Measurements from ENCODE around the gene TTLL5.

DNA sequence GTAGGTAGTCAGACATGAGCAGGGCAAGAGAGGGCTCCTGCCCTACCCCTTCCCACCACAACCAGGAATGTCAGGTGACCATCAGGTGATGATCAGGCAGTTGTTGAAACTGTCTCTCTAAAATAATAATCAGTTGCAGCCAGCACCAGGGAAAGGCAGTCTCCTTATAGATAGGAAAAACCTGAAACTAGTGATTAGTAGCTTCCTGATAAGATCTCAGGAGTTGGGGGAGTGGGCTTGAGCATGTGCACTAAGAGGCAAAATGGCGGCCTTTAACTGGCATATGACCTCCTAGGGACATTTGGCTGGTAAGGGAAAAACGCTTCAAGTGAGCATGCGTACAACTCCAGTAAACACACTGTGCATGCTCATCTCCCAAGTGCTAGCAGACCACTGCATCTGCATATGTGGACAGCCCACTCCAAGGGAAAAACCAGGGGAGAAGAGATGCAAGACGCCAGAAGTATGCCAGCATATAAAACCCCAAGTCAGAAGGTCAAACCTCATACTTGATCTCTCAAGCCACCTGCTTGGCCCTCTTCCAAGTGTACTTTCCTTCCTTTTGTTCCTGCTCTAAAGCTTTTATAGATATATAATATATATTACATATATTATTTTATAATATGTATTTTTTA is 283.7 kb downstream of the TTLL5 start:
- TF ChIP-seq, protein P1, sequence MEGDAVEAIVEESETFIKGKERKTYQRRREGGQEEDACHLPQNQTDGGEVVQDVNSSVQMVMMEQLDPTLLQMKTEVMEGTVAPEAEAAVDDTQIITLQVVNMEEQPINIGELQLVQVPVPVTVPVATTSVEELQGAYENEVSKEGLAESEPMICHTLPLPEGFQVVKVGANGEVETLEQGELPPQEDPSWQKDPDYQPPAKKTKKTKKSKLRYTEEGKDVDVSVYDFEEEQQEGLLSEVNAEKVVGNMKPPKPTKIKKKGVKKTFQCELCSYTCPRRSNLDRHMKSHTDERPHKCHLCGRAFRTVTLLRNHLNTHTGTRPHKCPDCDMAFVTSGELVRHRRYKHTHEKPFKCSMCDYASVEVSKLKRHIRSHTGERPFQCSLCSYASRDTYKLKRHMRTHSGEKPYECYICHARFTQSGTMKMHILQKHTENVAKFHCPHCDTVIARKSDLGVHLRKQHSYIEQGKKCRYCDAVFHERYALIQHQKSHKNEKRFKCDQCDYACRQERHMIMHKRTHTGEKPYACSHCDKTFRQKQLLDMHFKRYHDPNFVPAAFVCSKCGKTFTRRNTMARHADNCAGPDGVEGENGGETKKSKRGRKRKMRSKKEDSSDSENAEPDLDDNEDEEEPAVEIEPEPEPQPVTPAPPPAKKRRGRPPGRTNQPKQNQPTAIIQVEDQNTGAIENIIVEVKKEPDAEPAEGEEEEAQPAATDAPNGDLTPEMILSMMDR (conservative IDR thresholded peaks at IDR 0.05; ENCODE audit: low read depth, low read length), result no peak
- TF ChIP-seq EZH2 (IDR thresholded peaks at IDR 0.05; ENCODE audit: low read length, unreplicated experiment) (no peak), EZH2phosphoT487 (IDR thresholded peaks at IDR 0.05; ENCODE audit: borderline replicate concordance, low read length) (no peak)

All from PC-3 (cell line).